Measurements from ENCODE around the gene CFAP299.
A peak's percentile ranks its signal among the peaks of the same experiment; 100 is the strongest.

Gene CFAP299

GRCh38 chr4:80417019-80417418 lies 81.5 kb downstream of the CFAP299 start:
- H3K27me3 ChIP-seq (ENCODE audit: control insufficient read depth, low read length) = no peaks in the 10 kb centered on the region
- H3K9me3 ChIP-seq (ENCODE audit: control insufficient read depth, insufficient read depth, low read length) = no peaks in the 10 kb centered on the region
- no peak overlapping the region for H3K27ac ChIP-seq (ENCODE audit: low read depth, low read length)
- H3K9me2 ChIP-seq (replicated peaks; ENCODE audit: control insufficient read depth, low read length) = no peaks in the 10 kb centered on the region
- H3K79me2 ChIP-seq (ENCODE audit: control insufficient read depth, low read length) = no peaks in the 10 kb centered on the region
- H3F3A ChIP-seq (ENCODE audit: control insufficient read depth, insufficient read depth) = no peaks in the 10 kb centered on the region
- peaks cover 15% of the 10 kb centered on the region for H3K4me1 ChIP-seq (ENCODE audit: control insufficient read depth, low read length)
- H4K20me1 ChIP-seq (ENCODE audit: control insufficient read depth, insufficient read depth, low read depth, low read length) = no peaks in the 10 kb centered on the region
- no peak overlapping the region for H3K4me2 ChIP-seq (ENCODE audit: low read length)
- TF ChIP-seq CTCF (IDR thresholded peaks at IDR 0.05; ENCODE audit: low read depth, low read length, poor library complexity, severe bottlenecking) (no peak), EZH2phosphoT487 (IDR thresholded peaks at IDR 0.05; ENCODE audit: borderline replicate concordance, low read length) (no peak)
- no peak overlapping the region for H3K4me3 ChIP-seq (ENCODE audit: low read length)
- no peaks in the 10 kb centered on the region for H3K36me3 ChIP-seq (ENCODE audit: control insufficient read depth, low read length)

GRCh38 chr4:80419946-80420345 lies 84.4 kb downstream of the CFAP299 start:
- Histone ChIP-seq H3K27me3 (ENCODE audit: control insufficient read depth, low read length) (no peaks in the 10 kb centered on the region), H3K4me2 (ENCODE audit: low read length) (peak overlapping the region; percentile 17; the same call in 1 of the 2 replicates), H3K4me1 (ENCODE audit: control insufficient read depth, low read length) (peaks cover 15% of the 10 kb centered on the region), H3K4me3 (ENCODE audit: low read length) (no peak overlapping the region), H3K9me3 (ENCODE audit: control insufficient read depth, insufficient read depth, low read length) (no peaks in the 10 kb centered on the region), H3K79me2 (ENCODE audit: control insufficient read depth, low read length) (no peaks in the 10 kb centered on the region), H3K36me3 (ENCODE audit: control insufficient read depth, low read length) (no peaks in the 10 kb centered on the region), H3K27ac (ENCODE audit: low read depth, low read length) (no peak overlapping the region), H3K9me2 (replicated peaks; ENCODE audit: control insufficient read depth, low read length) (no peaks in the 10 kb centered on the region), H3F3A (ENCODE audit: control insufficient read depth, insufficient read depth) (no peaks in the 10 kb centered on the region), H4K20me1 (ENCODE audit: control insufficient read depth, insufficient read depth, low read depth, low read length) (no peaks in the 10 kb centered on the region)
- TF ChIP-seq EZH2phosphoT487 (IDR thresholded peaks at IDR 0.05; ENCODE audit: borderline replicate concordance, low read length) (no peak), CTCF (IDR thresholded peaks at IDR 0.05; ENCODE audit: low read depth, low read length, poor library complexity, severe bottlenecking) (no peak)

- Histone ChIP-seq H3K9me2 (replicated peaks; ENCODE audit: control insufficient read depth, low read length) (no peaks in the 10 kb centered on the region), H3K36me3 (ENCODE audit: control insufficient read depth, low read length) (no peaks in the 10 kb centered on the region), H3K4me3 (ENCODE audit: low read length) (no peak overlapping the region), H3K79me2 (ENCODE audit: control insufficient read depth, low read length) (no peaks in the 10 kb centered on the region), H3K27ac (ENCODE audit: low read depth, low read length) (no peak overlapping the region), H3K4me2 (ENCODE audit: low read length) (peak overlapping the region; percentile 17), H3K4me1 (ENCODE audit: control insufficient read depth, low read length) (peaks cover 15% of the 10 kb centered on the region), H4K20me1 (ENCODE audit: control insufficient read depth, insufficient read depth, low read depth, low read length) (no peaks in the 10 kb centered on the region), H3K27me3 (ENCODE audit: control insufficient read depth, low read length) (no peaks in the 10 kb centered on the region), H3F3A (ENCODE audit: control insufficient read depth, insufficient read depth) (no peaks in the 10 kb centered on the region), H3K9me3 (ENCODE audit: control insufficient read depth, insufficient read depth, low read length) (no peaks in the 10 kb centered on the region)
- TF ChIP-seq CTCF (IDR thresholded peaks at IDR 0.05; ENCODE audit: low read depth, low read length, poor library complexity, severe bottlenecking) = no peak
- TF ChIP-seq EZH2phosphoT487 (IDR thresholded peaks at IDR 0.05; ENCODE audit: borderline replicate concordance, low read length) = no peak
Measured at GRCh38 chr4:80420638-80421037, 85.1 kb downstream of the CFAP299 start.

Data from DOHH2 (cell line).